ES-I3 (cell line): ENCODE measurements around the gene TMEM52.

Experiments used
- H3K36me3 ChIP-seq: 2 replicates; pipeline ENCODE4 v1.6.1; 2013; ENCODE audit warnings: mild to moderate bottlenecking, low read length, control low read depth, moderate library complexity; ENCODE audit not compliant: insufficient read depth
- H3K4me1 ChIP-seq: 2 replicates; pipeline ENCODE4 v1.6.1; 2013; ENCODE audit warnings: mild to moderate bottlenecking, control low read depth, low read length; ENCODE audit not compliant: insufficient read depth
- H3K9ac ChIP-seq: 2 replicates; pipeline ENCODE4 v1.6.1; 2013; ENCODE audit warnings: low read depth, mild to moderate bottlenecking, low read length, moderate library complexity
- H3K9me3 ChIP-seq: 2 replicates; pipeline ENCODE4 v1.6.1; 2013; ENCODE audit warnings: mild to moderate bottlenecking, low read length, moderate library complexity; ENCODE audit not compliant: control insufficient read depth, insufficient read depth

Gene TMEM52

DNA sequence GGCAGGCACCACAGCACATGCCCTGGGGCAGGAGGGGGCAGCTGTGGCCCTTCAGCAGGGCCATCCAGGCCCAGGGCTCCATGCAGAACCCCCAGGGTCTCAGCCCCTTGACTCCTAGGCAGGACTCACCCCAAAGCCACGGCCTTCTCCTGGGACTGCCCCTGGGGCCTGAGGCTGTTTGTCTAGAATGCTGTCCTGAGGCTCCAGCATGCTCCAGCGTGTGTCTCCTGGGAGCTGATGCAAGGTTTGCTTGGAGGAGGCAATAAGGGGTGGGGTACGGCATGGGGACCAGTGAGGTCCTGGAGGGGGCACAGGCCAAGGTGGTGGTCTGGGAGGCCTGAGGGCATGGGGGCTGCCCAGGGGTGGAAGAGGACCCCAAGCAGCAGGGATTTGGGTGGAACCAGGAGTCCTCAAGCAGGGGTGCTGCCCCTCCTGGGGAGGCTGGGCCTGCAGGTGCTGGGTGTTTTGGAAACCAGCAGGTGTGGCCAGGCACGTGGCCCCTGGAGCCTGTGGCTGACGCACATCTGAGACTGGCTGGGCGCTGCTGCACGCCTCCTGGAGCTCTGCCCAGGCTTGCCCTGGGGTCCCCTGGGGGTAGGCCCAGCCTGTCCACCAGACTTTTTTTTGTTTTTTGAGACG lies 11.9 kb downstream of the TMEM52 start:
- peaks cover 3% of the 10 kb centered on the region for H3K4me1 ChIP-seq
- H3K9ac ChIP-seq = no peak overlapping the region
- no peaks in the 10 kb centered on the region for H3K36me3 ChIP-seq
- no peaks in the 10 kb centered on the region for H3K9me3 ChIP-seq

DNA sequence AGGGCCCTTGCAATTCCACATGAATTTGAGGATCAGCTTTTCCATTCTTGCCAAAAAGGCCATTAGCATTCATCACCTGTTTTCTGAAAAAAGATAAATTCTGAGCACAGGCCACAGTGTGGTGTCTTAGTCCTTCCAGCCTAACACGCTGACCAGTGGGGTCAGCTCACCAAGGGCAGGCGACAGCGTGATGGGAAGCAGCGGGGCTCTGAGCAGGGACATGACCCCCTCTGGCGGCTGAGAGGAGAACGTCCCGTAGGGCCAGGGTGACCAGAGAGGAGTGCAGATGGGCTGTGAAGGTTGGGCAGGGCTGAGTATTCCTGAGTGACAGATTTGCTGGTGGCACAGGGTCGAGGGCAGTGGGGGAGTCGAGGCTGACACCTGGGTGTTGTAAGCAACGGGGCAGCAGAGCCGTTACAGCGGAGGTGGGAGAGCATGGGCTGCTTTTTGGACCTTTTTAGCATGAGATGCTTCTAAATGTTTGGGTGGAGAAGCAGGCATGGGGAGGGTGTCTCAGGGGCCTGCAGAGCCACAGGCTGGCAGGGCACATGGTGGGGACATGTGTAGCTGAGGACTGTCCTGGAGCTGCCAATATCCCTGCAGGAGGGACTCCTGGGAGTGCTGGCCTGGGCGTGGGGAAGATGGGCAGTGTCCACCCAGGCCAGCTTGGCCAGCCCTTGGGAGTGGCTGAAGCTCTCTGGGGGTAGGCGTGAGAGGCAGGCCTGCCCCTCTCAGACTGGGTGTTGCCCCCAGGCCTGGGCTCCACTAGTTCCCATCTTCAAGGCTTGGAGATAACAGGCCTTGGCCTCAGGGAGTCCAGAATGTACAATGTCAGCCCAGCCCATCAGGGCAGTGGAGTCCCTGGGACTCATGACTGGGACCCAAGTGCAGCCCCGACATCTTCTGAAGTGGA lies 12.6 kb downstream of the TMEM52 start:
- H3K36me3 ChIP-seq = no peaks in the 10 kb centered on the region
- H3K9ac ChIP-seq = no peak overlapping the region
- peaks cover 3% of the 10 kb centered on the region for H3K4me1 ChIP-seq

GRCh38 chr1:1903224-1903623 lies 15.9 kb downstream of the TMEM52 start:
- Histone ChIP-seq H3K36me3 (no peaks in the 10 kb centered on the region), H3K4me1 (no peaks in the 10 kb centered on the region; the same call in 1 of the 2 replicates), H3K9me3 (no peaks in the 10 kb centered on the region), H3K9ac (no peak overlapping the region)

More for the DNA sequence above, 12.6 kb downstream of the TMEM52 start:
- no peaks in the 10 kb centered on the region for H3K9me3 ChIP-seq

DNA sequence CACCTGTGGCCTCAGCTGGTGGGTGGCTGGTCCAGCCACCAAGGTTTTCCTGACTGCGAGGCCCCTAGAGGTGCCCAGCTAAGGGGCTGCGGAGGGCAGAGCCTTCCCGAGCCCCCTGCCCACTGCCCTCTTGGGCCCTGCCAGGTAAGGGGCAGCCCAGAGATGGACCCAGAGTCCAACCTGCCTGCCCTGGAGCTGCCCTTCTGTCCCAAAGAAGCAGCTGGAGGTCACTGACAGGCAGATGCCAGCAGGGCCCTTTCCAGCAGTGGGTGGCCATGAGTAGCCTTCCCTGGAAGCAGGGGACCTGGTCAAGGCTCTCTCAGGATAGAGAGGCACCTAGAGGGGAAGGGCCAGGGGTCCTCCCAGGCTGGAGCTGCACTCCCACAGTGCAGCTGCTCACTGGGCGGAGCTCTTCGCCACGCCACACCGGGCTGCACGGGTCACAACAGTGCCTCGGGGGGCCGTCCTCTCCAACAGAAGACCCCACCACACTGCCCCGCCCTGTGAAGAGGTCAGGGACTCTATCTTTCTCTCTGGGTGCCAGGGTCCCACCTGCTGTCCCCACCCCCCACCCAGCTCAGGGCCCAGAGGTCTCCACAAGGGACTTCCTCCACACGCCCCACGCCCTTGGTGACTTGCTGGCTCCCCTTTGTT lies 17.3 kb downstream of the TMEM52 start:
- Histone ChIP-seq H3K9me3 (no peaks in the 10 kb centered on the region), H3K4me1 (peaks cover 5% of the 10 kb centered on the region; the same call in 1 of the 2 replicates), H3K36me3 (no peaks in the 10 kb centered on the region), H3K9ac (no peak overlapping the region)

- no peak overlapping the region for H3K9ac ChIP-seq
Measured at GRCh38 chr1:1900883-1901640, 18.0 kb downstream of the TMEM52 start.

GRCh38 chr1:1899967-1900327 lies 19.1 kb downstream of the TMEM52 start:
- no peaks in the 10 kb centered on the region for H3K9me3 ChIP-seq
- H3K4me1 ChIP-seq = peaks cover 9% of the 10 kb centered on the region
- no peaks in the 10 kb centered on the region for H3K36me3 ChIP-seq
- no peak overlapping the region for H3K9ac ChIP-seq

More at GRCh38 chr1:1900883-1901640, 18.0 kb downstream of the TMEM52 start:
- no peaks in the 10 kb centered on the region for H3K9me3 ChIP-seq
- H3K4me1 ChIP-seq = peaks cover 5% of the 10 kb centered on the region; the same call in 1 of the 2 replicates
- H3K36me3 ChIP-seq = no peaks in the 10 kb centered on the region

- Histone ChIP-seq H3K4me1 (peaks cover 14% of the 10 kb centered on the region), H3K9ac (no peak overlapping the region), H3K36me3 (no peaks in the 10 kb centered on the region), H3K9me3 (no peaks in the 10 kb centered on the region)
Measured at GRCh38 chr1:1899266-1899966, 19.7 kb downstream of the TMEM52 start.

- Histone ChIP-seq H3K9ac (no peak overlapping the region), H3K9me3 (no peaks in the 10 kb centered on the region), H3K36me3 (no peaks in the 10 kb centered on the region), H3K4me1 (peaks cover 18% of the 10 kb centered on the region)
Measured at GRCh38 chr1:1898246-1898933, 20.7 kb downstream of the TMEM52 start.

- H3K4me1 ChIP-seq = peaks cover 27% of the 10 kb centered on the region
- no peaks in the 10 kb centered on the region for H3K36me3 ChIP-seq
- H3K9me3 ChIP-seq = no peaks in the 10 kb centered on the region
- H3K9ac ChIP-seq = peak overlapping the region; percentile 13; the same call in 1 of the 2 replicates
Measured at GRCh38 chr1:1895456-1896336, 23.4 kb downstream of the TMEM52 start.

DNA sequence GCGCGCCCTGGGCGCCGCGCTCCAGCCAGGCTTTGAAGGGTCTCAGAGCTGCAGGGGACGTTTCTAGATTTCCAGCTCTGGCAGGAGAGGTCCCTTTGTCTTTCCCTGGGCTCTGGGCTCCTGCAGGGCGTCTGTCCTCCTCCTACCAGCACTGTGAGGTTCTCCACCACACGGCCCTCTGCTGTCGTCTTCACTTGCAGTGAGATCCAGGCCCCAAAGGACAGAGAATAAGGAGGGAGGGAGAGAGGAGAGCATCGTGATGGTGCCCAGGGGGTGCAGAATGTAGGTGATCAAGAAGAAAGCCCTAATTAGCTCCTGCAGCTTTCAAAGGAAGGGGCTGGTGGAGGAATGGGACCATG lies 24.0 kb downstream of the TMEM52 start:
- no peaks in the 10 kb centered on the region for H3K36me3 ChIP-seq
- no peaks in the 10 kb centered on the region for H3K9me3 ChIP-seq
- H3K4me1 ChIP-seq = peaks cover 27% of the 10 kb centered on the region
- peak overlapping the region; percentile 13 for H3K9ac ChIP-seq

GRCh38 chr1:1894354-1895059 lies 24.6 kb downstream of the TMEM52 start:
- H3K9ac ChIP-seq = peak overlapping the region; percentile 9; the same call in 1 of the 2 replicates
- H3K4me1 ChIP-seq = peaks cover 27% of the 10 kb centered on the region
- no peaks in the 10 kb centered on the region for H3K36me3 ChIP-seq
- H3K9me3 ChIP-seq = no peaks in the 10 kb centered on the region

DNA sequence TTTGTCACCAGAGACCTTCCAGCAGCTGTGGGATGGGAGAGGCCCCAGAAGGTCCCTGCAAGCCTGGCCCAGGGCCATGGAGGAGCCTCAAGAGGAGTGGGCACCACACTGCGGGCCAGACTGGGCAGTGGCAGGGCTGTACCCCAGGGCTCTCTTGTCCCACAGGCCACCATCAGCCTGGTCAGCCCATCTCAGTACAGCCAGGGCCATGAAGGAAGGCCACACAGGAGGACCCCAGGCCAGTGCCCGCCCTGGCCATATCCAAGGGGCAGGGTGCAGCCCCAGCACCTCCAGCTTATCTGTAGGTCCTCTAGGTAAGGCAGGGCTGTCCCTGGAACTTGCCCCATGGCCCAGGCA lies 25.1 kb downstream of the TMEM52 start:
- Histone ChIP-seq H3K9ac (0 out of 2 replicates have a peak overlapping the region, but pooled peaks have one; percentile 9), H3K36me3 (no peaks in the 10 kb centered on the region), H3K9me3 (no peaks in the 10 kb centered on the region), H3K4me1 (peaks cover 27% of the 10 kb centered on the region)
